ENCODE data around the gene MRPL50.

Gene MRPL50

DNA sequence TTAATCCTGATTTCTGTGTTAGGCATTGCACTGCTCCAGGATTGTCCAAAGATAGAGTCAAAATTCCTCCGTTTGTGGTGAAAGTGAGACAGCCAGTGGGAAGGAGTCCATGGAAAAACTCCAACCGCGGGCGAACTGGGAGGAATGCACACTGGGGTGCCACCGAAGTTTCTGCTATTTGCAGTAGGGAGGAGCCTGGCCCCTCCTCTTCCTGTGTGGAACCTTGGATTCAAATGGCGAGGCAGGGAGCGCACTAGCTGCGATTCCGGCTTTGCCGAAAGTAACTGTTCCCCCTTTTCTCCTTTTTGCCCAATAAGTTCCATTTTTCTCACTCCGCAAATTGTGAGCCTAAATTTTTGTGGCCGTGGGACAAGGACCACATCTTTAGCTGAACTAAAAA lies 22.9 kb downstream of the MRPL50 start:
- DNase-seq (ENCODE audit: low read depth) = no peak

- DNase-seq (ENCODE audit: low read depth) = no peak
Observed at GRCh38 chr9:101372327-101373118, 25.9 kb downstream of the MRPL50 start.

DNA sequence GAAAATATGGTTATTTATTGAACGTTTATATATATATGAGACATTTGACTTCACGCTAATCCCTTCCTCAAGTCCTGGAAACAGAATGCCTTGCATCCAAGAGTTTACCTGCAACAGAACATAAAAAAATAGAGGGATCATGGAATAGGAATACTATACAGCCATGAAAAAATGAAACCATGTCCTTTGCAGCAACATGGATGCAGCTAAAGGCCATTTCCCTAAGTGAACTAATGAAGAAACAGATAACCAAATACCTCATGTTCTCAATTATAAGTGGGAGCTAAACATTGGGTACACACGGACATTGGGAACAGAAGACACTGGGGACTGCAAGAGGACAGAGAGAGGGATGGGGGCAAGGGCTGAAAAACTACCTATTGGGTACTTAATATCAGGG lies 26.6 kb downstream of the MRPL50 start:
- DNase-seq (ENCODE audit: low read depth) = no peak

DNA sequence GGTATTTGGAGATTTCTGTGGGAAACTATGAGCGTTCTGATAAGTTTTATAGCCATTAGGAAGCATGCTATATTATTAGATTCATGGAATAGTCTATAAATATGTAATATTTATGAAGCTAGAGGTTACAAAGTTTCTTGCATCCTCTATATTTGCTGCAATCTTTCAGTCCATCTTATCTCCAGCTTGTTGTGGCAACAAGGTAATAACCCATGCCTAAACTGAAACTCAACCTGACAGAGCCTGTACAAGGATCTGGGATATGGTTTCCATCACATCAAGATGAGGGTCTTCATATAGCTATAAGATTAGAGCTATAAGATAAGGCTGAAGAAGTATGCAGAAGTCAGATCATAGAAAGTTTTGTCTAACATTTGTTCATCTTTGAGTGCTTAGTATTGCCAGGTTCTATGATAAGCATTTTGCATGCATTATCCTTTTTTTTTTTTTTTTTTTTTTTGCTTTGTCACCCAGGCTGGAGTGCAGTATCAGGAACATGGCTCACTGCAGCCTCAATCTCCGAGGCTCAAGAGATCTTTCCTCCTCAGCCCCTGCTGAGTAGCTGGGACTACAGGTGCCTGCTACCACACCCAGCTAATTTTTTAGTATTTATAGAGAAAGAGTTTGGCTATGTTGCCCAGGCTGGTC lies 28.4 kb downstream of the MRPL50 start:
- no peak for DNase-seq (ENCODE audit: low read depth)

DNA sequence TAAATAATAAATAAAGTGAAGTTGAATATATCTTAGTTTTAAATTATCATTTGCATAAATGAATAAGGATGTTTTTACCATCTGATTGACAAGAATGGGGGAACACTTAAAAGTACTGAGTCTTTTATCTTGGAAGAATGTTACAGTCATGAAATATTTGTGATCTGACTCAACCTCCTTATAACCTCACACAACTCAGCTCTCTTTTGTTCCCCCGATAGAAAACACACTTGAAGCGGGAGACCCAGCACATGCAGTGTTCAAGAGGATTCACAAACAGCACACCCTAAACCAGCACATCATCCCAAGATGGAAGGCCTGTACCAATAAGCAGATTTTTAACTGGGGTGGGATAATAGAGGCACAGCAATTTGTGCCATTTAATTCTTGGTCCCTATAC lies 29.1 kb downstream of the MRPL50 start:
- no peak for DNase-seq (ENCODE audit: low read depth)

GRCh38 chr9:101367323-101367722 lies 31.1 kb downstream of the MRPL50 start:
- DNase-seq (ENCODE audit: low read depth) = no peak

DNA sequence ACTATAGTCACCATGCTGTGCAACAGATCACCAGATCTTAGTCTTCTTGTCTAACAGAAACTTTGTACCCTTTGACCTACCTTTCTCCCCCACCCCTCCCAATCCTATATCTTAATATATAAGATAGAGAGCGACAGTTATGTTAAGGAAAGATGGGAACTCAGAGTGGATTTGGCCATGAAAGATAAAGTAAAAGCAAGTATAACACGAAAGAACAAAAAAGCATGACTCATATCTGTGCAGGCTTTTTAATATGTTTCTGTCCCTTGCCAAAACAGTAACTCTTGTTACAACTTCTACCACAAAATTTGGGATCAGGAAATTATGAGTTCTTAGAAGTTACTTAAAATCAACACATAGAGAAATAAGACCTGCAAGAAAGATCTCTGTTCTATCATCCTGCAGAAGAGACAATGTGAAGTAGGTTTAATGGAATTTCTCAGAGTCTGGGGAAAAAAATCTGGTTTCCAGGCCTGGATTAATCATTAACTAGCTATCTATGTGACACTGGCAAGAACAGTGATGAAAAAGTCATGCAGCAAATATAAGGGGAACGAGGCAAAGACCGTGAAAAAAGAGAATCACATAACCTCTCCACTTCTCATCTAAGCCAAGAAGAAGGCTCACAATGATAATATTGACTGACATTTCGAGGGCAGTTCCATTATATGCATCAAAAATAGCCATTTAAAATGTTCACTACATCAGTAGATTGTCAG lies 32.2 kb downstream of the MRPL50 start:
- DNase-seq (ENCODE audit: low read depth) = no peak

GRCh38 chr9:101365181-101365580 lies 33.2 kb downstream of the MRPL50 start:
- DNase-seq (ENCODE audit: low read depth) = no peak

- DNase-seq (ENCODE audit: low read depth) = no peak
Observed at GRCh38 chr9:101362450-101362849, 36.0 kb downstream of the MRPL50 start.

GRCh38 chr9:101360647-101361046 lies 37.8 kb downstream of the MRPL50 start:
- no peak for DNase-seq (ENCODE audit: low read depth)

DNA sequence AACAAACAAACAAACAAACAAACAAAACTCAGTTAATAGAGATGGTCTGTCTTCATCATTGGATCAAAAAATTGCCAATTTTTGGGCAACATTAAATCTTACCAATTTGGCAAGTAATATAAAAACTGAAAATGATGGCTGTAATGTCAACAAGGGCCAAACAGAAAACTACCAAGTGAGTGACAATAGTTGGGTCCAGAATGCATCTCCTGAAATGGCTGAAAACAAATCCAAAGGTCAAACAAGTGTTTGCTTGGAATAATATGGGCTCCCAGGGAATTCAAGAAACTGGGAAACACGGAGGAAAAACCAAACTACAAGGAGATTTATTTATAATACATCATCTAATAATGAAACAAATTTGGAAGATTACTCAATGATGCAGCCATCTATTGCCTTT lies 38.7 kb downstream of the MRPL50 start:
- DNase-seq (ENCODE audit: low read depth) = no peak

GRCh38 chr9:101356619-101357018 lies 41.8 kb downstream of the MRPL50 start:
- no peak for DNase-seq (ENCODE audit: low read depth)

GRCh38 chr9:101354765-101355708 lies 43.4 kb downstream of the MRPL50 start:
- DNase-seq (ENCODE audit: low read depth) = no peak

DNA sequence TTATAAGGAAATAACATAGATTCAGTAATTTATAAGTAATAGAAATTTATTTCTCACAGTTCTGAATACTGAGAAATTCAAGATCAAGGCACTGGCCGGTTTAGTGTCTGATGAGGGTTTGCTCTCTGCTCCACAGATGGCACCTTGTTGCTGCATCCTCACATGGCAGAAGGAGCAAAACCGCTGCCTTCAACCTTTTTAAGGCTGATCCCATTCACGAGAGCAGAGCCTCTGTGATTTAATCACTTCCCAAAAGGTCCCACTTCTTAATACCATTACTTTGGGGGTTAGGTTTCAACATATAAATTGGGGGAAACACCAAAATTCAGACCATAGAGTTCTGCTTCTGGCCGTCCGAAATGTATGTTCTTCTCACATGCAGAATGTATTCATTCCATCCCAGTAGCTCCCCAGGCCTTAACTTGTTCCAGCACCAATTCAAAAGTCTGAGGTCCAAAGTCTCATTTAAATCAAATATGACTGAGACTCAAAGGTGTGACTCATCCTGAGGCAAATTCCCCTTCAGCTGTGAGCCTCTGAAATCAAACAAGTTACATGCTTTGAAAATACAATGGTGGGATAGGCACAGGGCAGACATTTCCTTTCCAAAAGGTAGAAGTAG lies 44.2 kb downstream of the MRPL50 start:
- no peak for DNase-seq (ENCODE audit: low read depth)

DNA sequence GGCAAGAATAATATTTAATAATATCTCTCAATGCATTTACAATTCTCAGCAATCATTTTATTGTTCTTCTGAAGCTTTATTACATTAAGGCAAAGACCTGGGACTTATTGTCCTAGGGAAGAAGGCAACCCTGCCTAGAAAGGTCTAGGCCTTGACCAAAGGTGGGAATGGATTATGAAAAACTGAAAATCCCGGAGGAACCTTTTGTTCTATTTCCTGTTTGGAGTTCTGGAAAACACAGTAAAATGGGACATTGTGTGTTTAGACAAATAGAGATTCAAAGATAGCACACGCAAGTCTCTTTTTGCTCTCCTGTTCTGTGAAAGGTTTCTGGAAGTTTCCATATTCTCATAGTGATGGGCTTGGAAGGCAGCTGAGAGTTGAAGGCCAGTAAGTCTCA lies 44.7 kb downstream of the MRPL50 start:
- no peak for DNase-seq (ENCODE audit: low read depth)

DNA sequence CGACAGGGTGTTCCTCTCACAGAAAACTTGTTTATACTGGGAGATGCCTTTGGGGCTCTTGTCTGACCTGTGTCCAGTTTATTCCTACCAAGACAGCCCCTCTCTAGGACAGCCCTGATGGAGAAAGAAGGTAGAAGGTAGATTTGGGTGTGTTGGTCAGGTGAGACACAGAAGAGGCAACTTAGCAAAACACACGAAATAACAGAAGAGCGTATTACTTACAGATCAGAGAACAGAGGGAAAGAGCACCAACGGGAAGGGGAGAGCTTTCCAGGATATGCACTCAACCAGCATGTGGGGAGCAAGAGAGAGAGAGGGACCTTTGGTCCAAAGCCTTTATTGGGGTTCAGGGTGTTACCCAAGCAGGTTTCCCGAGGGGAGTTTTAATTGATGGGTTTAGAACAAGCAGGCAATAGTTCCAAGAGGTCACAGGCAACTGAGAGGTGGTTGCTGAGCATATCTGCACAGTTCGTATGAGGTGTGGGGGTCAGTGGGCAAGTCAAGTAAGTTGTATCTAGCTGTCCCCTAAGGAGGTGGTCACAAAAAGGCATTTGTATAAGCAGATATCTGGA lies 45.4 kb downstream of the MRPL50 start:
- DNase-seq (ENCODE audit: low read depth) = no peak

DNA sequence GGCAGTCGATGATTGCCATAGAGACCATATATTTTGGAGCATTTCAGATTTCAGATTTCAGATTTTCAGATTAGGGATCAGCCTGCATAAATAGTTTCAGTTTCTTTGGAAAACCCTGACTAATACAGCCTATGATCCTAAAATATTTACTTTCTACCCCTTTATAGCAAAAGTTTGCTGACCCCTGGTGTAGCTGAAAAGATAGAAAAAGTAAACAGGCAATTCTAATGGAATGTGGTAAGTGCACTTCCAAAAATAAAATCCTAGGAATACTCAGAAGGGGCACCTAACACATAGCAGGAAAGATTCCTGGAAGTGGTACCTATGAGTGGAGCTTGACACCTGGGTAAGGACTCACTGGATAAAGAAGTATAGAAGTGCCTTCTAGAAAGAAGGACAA lies 48.1 kb downstream of the MRPL50 start:
- no peak for DNase-seq (ENCODE audit: low read depth)

DNA sequence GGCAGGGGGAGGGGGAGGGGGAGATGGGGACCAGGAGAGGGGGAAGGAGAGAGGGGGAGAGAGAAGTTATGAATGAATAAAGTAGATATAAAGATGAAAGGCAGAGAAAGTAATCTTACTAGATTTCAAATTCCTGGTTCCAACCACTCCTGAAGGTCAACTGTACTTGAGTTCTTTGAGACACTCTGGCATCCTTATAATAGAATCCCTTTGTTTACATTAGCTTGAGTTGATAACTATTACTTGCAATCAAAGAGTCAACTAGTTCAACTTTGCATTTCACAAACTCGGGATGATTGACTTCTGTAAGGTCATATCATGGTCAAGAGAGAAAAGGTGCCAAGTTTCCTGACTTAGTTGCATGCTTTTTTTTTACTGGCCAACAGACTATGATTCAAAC lies 55.8 kb downstream of the MRPL50 start:
- DNase-seq (ENCODE audit: low read depth) = no peak

- no peak for DNase-seq (ENCODE audit: low read depth)
Observed at GRCh38 chr9:101341958-101342357, 56.5 kb downstream of the MRPL50 start.
